Endothelial cell of umbilical vein (primary cell): ENCODE data around the gene CXCL16.

Source experiments
- EZH2 ChIP-seq: IDR thresholded peaks from 2 replicates; pipeline ENCODE4 v1.6.1; 2012; ENCODE audit warnings: borderline replicate concordance, low read depth, mild to moderate bottlenecking, moderate library complexity, low read length, inconsistent platforms; ENCODE audit not compliant: severe bottlenecking
- JUN ChIP-seq: IDR thresholded peaks from 2 replicates; pipeline ENCODE4 v1.6.1; 2011; ENCODE audit warnings: borderline replicate concordance, low read depth; ENCODE audit not compliant: insufficient read length, insufficient read depth
- MAX ChIP-seq: IDR thresholded peaks from 2 replicates; pipeline ENCODE4 v1.6.1; 2011; ENCODE audit not compliant: insufficient read depth, insufficient read length
- POLR2A ChIP-seq: IDR thresholded peaks from 2 replicates; pipeline ENCODE4 v1.6.1; 2012; ENCODE audit warnings: low read depth, mild to moderate bottlenecking, control low read depth, low read length
- POLR2AphosphoS5 ChIP-seq: IDR thresholded peaks from 2 replicates; pipeline ENCODE4 v1.6.1; 2012; ENCODE audit warnings: low read depth, mild to moderate bottlenecking, control low read depth, low read length, moderate library complexity; ENCODE audit not compliant: insufficient read depth
- TF ChIP-seq, protein P1 (sequence below), 2 donors: IDR thresholded peaks; 1 replicate in 1 of 2; 2 replicates in 1 of 2; pipeline ENCODE4 v1.5.1; 2011; ENCODE audit warnings: low read length in 2 of 2, mild to moderate bottlenecking in 2 of 2, moderate library complexity in 2 of 2, control low read depth in 1 of 2, inconsistent platforms in 1 of 2, low read depth in 1 of 2; ENCODE audit not compliant: insufficient read depth in 1 of 2; ENCODE audit errors: extremely low read depth in 1 of 2

- TF ChIP-seq, protein P1, sequence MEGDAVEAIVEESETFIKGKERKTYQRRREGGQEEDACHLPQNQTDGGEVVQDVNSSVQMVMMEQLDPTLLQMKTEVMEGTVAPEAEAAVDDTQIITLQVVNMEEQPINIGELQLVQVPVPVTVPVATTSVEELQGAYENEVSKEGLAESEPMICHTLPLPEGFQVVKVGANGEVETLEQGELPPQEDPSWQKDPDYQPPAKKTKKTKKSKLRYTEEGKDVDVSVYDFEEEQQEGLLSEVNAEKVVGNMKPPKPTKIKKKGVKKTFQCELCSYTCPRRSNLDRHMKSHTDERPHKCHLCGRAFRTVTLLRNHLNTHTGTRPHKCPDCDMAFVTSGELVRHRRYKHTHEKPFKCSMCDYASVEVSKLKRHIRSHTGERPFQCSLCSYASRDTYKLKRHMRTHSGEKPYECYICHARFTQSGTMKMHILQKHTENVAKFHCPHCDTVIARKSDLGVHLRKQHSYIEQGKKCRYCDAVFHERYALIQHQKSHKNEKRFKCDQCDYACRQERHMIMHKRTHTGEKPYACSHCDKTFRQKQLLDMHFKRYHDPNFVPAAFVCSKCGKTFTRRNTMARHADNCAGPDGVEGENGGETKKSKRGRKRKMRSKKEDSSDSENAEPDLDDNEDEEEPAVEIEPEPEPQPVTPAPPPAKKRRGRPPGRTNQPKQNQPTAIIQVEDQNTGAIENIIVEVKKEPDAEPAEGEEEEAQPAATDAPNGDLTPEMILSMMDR (IDR thresholded peaks at IDR 0.05; ENCODE audit: extremely low read depth in 1 of 2, insufficient read depth in 1 of 2, low read depth in 1 of 2, low read length in 2 of 2): no peak
- no peak for TF ChIP-seq EZH2
- TF ChIP-seq MAX: no peak
- TF ChIP-seq POLR2AphosphoS5: no peak
- no peak for TF ChIP-seq JUN
- no peak for TF ChIP-seq POLR2A
These were observed 20.0 kb downstream of the CXCL16 start for GRCh38 chr17:4719684-4720221.
